PC-3 (cell line): Measurements from ENCODE around the gene KLF16. TPM values are rescaled to one million over a fixed set of nuclear protein-coding genes. Genes with fewer than 3 reads are reported as not detected.

ENCODE experiments used
- ATAC-seq: fragments of 200-7000 bp; cut with Tn5 transposase; 2 replicates; pipeline ENCODE4 v1.9.1; 2020; ENCODE audit warnings: mild to moderate bottlenecking, moderate library complexity
- BruUV-seq: library from RNA; stranded (reverse); fragments of 400-500 nt; replicated peaks from 2 replicates; lab custom pipeline; 2021; lab: Mats Ljungman, UMichigan
- CTCF ChIA-PET: fragments of 300-600 bp; sonication (Branson Sonifier 250); formaldehyde crosslinking; loops from one replicate; lab custom pipeline; 2022; ENCODE audit warnings: antibody characterized with exemption; lab: Charles Lee
- POLR2A ChIA-PET: fragments of 300-600 bp; sonication (Branson Sonifier 250); formaldehyde crosslinking; loops from one replicate; lab custom pipeline; 2022; ENCODE audit warnings: antibody characterized with exemption; ENCODE audit not compliant: unreplicated experiment; lab: Charles Lee
- DNase-seq: peaks from one replicate; pipeline ENCODE4 v3.0.0-alpha.2; 2015
- H2AFZ ChIP-seq: fragments of 300-600 bp; sonication (generic); 2 replicates; pipeline ENCODE4 v1.6.0; 2016; ENCODE audit warnings: antibody characterized with exemption, low read length
- H3F3A ChIP-seq: fragments of 300-600 bp; sonication (generic); one replicate; pipeline ENCODE4 v1.6.0; 2017; ENCODE audit warnings: antibody characterized with exemption, low read length, control low read depth, mild to moderate bottlenecking; ENCODE audit not compliant: unreplicated experiment
- H3K27ac ChIP-seq: fragments of 300-600 bp; sonication (generic); 2 replicates; pipeline ENCODE4 v1.5.1; 2016; ENCODE audit warnings: mild to moderate bottlenecking, low read length
- H3K27me3 ChIP-seq: fragments of 300-600 bp; sonication (generic); 2 replicates; pipeline ENCODE4 v1.6.1; 2016; ENCODE audit warnings: low read length, mixed read lengths
- H3K36me3 ChIP-seq: fragments of 300-600 bp; sonication (generic); 2 replicates; pipeline ENCODE4 v1.6.1; 2016; ENCODE audit warnings: low read depth, mixed run types, low read length, mixed read lengths
- H3K4me1 ChIP-seq: fragments of 300-600 bp; sonication (generic); 2 replicates; pipeline ENCODE4 v1.5.1; 2016; ENCODE audit warnings: low read length; ENCODE audit not compliant: insufficient read depth
- H3K4me2 ChIP-seq: fragments of 300-600 bp; sonication (generic); 2 replicates; pipeline ENCODE4 v1.6.0; 2016; ENCODE audit warnings: low read length
- H3K4me3 ChIP-seq: fragments of 300-600 bp; sonication (generic); 2 replicates; pipeline ENCODE4 v1.5.1; 2016; ENCODE audit warnings: mild to moderate bottlenecking, low read length, mixed read lengths
- H3K79me2 ChIP-seq: fragments of 300-600 bp; sonication (generic); 2 replicates; pipeline ENCODE4 v1.6.1; 2017; ENCODE audit warnings: low read length, mixed read lengths
- H3K9ac ChIP-seq: fragments of 300-600 bp; sonication (generic); 2 replicates; pipeline ENCODE4 v1.6.0; 2016; ENCODE audit warnings: mild to moderate bottlenecking, low read length
- H3K9me2 ChIP-seq: fragments of 300-600 bp; sonication (generic); replicated peaks from 2 replicates; pipeline ENCODE4 v1.6.1; 2016; ENCODE audit warnings: mixed run types, low read length, mixed read lengths
- H3K9me3 ChIP-seq: fragments of 300-600 bp; sonication (generic); 2 replicates; pipeline ENCODE4 v1.6.1; 2016; ENCODE audit warnings: low read length, mixed read lengths
- H4K20me1 ChIP-seq: fragments of 300-600 bp; sonication (generic); 2 replicates; pipeline ENCODE4 v1.6.1; 2016; ENCODE audit warnings: low read length, mixed read lengths
- CTCF ChIP-seq: fragments of 300-600 bp; sonication (generic); conservative IDR thresholded peaks from 2 replicates; pipeline ENCODE4 v1.5.1; 2017; ENCODE audit warnings: antibody characterized with exemption, low read depth, mild to moderate bottlenecking, low read length
- EZH2 ChIP-seq: fragments of 300-600 bp; sonication (generic); IDR thresholded peaks from one replicate; pipeline ENCODE4 v1.6.1; 2017; ENCODE audit warnings: antibody characterized with exemption, mild to moderate bottlenecking, low read length; ENCODE audit not compliant: unreplicated experiment
- EZH2phosphoT487 ChIP-seq: fragments of 300-600 bp; sonication (generic); IDR thresholded peaks from 2 replicates; pipeline ENCODE4 v1.6.1; 2018; ENCODE audit warnings: mild to moderate bottlenecking, antibody characterized with exemption, low read length, borderline replicate concordance
- intact Hi-C: fragments of 100-400 bp; cut with micrococcal nuclease; formaldehyde crosslinking; loops from 2 replicates; pipeline ENCODE4 v1.9.0; 2023
- total RNA-seq: library from RNA; depleted of rRNA; stranded (reverse); fragments of >200 nt; gene quantifications from 2 replicates; pipeline ENCODE4 v1.2.3, GENCODE V29; 2014

KLF16 gene
- total RNA-seq, 1 experiment from 2014 or later, result 15.1 TPM

GRCh38 chr19:1822210-1822609 is 41.2 kb downstream of the KLF16 start:
- H3K4me2 ChIP-seq, result no peak overlapping the region
- H2AFZ ChIP-seq, result no peak overlapping the region
- H3K4me3 ChIP-seq, result no peak overlapping the region
- H3K27me3 ChIP-seq, result no peaks in the 10 kb centered on the region
- H3F3A ChIP-seq, result no peaks in the 10 kb centered on the region
- no peak overlapping the region for H3K9ac ChIP-seq
- no peaks in the 10 kb centered on the region for H4K20me1 ChIP-seq
- ATAC-seq, result no peak
- BruUV-seq, result no TSS peak
- no peak for TF ChIP-seq EZH2phosphoT487
- TF ChIP-seq CTCF, result no peak
- TF ChIP-seq EZH2, result no peak
- no peaks in the 10 kb centered on the region for H3K79me2 ChIP-seq
- intact Hi-C loops, result no loop called here
- ChIA-PET CTCF (no interaction called here), POLR2A (no interaction called here)
- no peaks in the 10 kb centered on the region for H3K9me2 ChIP-seq
- H3K4me1 ChIP-seq, result no peaks in the 10 kb centered on the region
- H3K27ac ChIP-seq, result no peak overlapping the region
- H3K9me3 ChIP-seq, result no peaks in the 10 kb centered on the region
- no peaks in the 10 kb centered on the region for H3K36me3 ChIP-seq
- no peak for DNase-seq

- Histone ChIP-seq H3K9me3 (no peaks in the 10 kb centered on the region), H3K4me2 (no peak overlapping the region), H3K9me2 (no peaks in the 10 kb centered on the region), H3K4me3 (no peak overlapping the region), H3K27ac (no peak overlapping the region), H3K36me3 (no peaks in the 10 kb centered on the region), H2AFZ (no peak overlapping the region), H3K4me1 (no peaks in the 10 kb centered on the region), H3K79me2 (no peaks in the 10 kb centered on the region), H3K27me3 (no peaks in the 10 kb centered on the region), H3K9ac (no peak overlapping the region), H4K20me1 (no peaks in the 10 kb centered on the region), H3F3A (no peaks in the 10 kb centered on the region)
- CTCF ChIA-PET, result no interaction called here
- POLR2A ChIA-PET, result no interaction called here
- BruUV-seq, result no TSS peak
- no peak for TF ChIP-seq EZH2phosphoT487
- ATAC-seq, result no peak
- intact Hi-C loops, result no loop called here
- DNase-seq, result no peak
Measured at GRCh38 chr19:1819341-1820255, 43.8 kb downstream of the KLF16 start.

GRCh38 chr19:1818549-1819195 is 44.7 kb downstream of the KLF16 start:
- no peaks in the 10 kb centered on the region for H3K4me1 ChIP-seq
- no peak overlapping the region for H3K9ac ChIP-seq
- H3K27me3 ChIP-seq, result no peaks in the 10 kb centered on the region
- no peaks in the 10 kb centered on the region for H4K20me1 ChIP-seq
- TF ChIP-seq CTCF (no peak), EZH2phosphoT487 (no peak), EZH2 (no peak)
- intact Hi-C loops, result no loop called here
- no peak overlapping the region for H2AFZ ChIP-seq
- H3K9me3 ChIP-seq, result no peaks in the 10 kb centered on the region
- no peaks in the 10 kb centered on the region for H3F3A ChIP-seq
- DNase-seq (no peak), ATAC-seq (no peak)
- no peaks in the 10 kb centered on the region for H3K9me2 ChIP-seq
- H3K79me2 ChIP-seq, result no peaks in the 10 kb centered on the region
- H3K4me3 ChIP-seq, result no peak overlapping the region
- no peak overlapping the region for H3K27ac ChIP-seq
- no TSS peak for BruUV-seq
- POLR2A ChIA-PET, result no interaction called here
- CTCF ChIA-PET, result no interaction called here
- no peak overlapping the region for H3K4me2 ChIP-seq
- no peaks in the 10 kb centered on the region for H3K36me3 ChIP-seq
